ENCODE data around the gene MYO5A. TPM values are rescaled to one million over a fixed set of nuclear protein-coding genes. Genes with fewer than 3 reads are reported as not detected.
A peak's percentile ranks its signal among the peaks of the same experiment; 100 is the strongest.

Gene MYO5A
- total and polyA plus RNA-seq, 10 of the 15 experiments (the other 5 are each of a cell fraction or from before 2014, with no cell fraction given): 4.2 to 42.9 (median 31.1) TPM

DNA sequence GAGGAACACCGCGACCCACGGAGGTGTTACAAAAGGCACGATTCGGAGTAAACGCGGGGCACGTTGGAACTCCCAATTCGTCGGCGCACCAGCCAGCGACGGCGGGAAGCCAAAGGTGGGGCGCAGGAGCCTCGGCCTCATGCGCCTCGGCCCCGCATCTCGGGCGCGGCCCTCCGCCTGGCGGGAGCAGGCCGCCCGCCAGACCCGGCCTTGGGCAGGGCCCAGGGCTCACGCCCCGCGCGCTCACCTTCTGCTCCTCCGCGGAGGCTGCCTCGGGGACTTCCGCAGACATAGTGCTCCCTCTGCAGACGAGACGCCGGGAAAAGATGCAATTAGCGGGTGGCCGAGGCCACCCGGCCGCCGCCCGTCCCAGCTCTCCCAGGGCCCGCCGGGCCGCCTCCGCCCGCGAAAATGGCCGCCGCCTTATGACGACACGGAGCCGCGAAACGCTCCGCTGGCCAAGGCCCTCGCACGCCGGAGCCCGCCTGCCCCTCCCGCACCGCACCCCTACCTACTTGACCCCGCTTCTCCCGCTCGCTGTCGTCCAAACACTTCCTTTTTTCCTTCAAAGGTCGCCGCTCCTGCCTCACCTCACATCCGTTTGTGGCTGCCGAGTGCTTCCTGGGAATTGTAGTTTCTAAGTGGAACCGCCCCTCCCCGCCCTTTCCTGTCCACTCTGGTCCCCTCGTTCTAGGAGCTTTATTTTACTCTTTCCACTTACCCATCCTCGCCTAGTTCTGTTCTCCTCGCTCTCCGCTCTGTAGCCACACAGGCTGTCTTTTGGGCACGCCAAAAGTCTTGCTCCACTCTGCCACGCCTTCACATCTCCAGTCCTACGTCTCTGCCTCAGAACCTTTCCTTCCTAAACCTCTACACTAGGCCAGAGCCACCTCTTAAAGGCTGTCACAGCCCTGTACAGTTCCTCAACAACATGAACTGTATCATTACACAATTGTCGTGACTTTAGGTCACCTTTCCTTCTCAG, 40.2 kb upstream of the MYO5A start, which contains the start of gene ARPP19 (continued):
- TF ChIP-seq, protein P1, sequence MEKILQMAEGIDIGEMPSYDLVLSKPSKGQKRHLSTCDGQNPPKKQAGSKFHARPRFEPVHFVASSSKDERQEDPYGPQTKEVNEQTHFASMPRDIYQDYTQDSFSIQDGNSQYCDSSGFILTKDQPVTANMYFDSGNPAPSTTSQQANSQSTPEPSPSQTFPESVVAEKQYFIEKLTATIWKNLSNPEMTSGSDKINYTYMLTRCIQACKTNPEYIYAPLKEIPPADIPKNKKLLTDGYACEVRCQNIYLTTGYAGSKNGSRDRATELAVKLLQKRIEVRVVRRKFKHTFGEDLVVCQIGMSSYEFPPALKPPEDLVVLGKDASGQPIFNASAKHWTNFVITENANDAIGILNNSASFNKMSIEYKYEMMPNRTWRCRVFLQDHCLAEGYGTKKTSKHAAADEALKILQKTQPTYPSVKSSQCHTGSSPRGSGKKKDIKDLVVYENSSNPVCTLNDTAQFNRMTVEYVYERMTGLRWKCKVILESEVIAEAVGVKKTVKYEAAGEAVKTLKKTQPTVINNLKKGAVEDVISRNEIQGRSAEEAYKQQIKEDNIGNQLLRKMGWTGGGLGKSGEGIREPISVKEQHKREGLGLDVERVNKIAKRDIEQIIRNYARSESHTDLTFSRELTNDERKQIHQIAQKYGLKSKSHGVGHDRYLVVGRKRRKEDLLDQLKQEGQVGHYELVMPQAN (conservative IDR thresholded peaks at IDR 0.05): peak; percentile 85
- TF ChIP-seq, protein P2, sequence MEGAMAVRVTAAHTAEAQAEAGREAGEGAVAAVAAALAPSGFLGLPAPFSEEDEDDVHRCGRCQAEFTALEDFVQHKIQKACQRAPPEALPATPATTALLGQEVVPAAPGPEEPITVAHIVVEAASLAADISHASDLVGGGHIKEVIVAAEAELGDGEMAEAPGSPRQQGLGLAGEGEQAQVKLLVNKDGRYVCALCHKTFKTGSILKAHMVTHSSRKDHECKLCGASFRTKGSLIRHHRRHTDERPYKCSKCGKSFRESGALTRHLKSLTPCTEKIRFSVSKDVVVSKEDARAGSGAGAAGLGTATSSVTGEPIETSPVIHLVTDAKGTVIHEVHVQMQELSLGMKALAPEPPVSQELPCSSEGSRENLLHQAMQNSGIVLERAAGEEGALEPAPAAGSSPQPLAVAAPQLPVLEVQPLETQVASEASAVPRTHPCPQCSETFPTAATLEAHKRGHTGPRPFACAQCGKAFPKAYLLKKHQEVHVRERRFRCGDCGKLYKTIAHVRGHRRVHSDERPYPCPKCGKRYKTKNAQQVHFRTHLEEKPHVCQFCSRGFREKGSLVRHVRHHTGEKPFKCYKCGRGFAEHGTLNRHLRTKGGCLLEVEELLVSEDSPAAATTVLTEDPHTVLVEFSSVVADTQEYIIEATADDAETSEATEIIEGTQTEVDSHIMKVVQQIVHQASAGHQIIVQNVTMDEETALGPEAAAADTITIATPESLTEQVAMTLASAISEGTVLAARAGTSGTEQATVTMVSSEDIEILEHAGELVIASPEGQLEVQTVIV (IDR thresholded peaks at IDR 0.05; ENCODE audit: borderline replicate concordance, partially characterized antibody): no peak
- TF ChIP-seq TCF7 (IDR thresholded peaks at IDR 0.05; ENCODE audit: borderline replicate concordance): peak; percentile 86
- no peak for TF ChIP-seq CBFB (IDR thresholded peaks at IDR 0.05; ENCODE audit: low read depth)
- no peak for TF ChIP-seq EP300 (IDR thresholded peaks at IDR 0.05; ENCODE audit: borderline replicate concordance in 1 of 2, control insufficient read depth in 1 of 2, low read depth in 2 of 2, low read length in 2 of 2)
- TF ChIP-seq NFYB (IDR thresholded peaks at IDR 0.05; ENCODE audit: insufficient read depth, low read depth, low read length): no peak
- TF ChIP-seq STAT1 (conservative IDR thresholded peaks at IDR 0.05): no peak
- peak; percentile 59 for TF ChIP-seq HDAC6 (IDR thresholded peaks at IDR 0.05; ENCODE audit: unreplicated experiment)
- TF ChIP-seq KDM1A (IDR thresholded peaks at IDR 0.05; ENCODE audit: borderline replicate concordance): no peak
- TF ChIP-seq ESRRA (IDR thresholded peaks at IDR 0.05; ENCODE audit: low read length): peak; percentile 38; the same call in 1 of the 2 replicates
- peak; percentile 92 for TF ChIP-seq LARP7 (IDR thresholded peaks at IDR 0.05)
- TF ChIP-seq, protein P3, sequence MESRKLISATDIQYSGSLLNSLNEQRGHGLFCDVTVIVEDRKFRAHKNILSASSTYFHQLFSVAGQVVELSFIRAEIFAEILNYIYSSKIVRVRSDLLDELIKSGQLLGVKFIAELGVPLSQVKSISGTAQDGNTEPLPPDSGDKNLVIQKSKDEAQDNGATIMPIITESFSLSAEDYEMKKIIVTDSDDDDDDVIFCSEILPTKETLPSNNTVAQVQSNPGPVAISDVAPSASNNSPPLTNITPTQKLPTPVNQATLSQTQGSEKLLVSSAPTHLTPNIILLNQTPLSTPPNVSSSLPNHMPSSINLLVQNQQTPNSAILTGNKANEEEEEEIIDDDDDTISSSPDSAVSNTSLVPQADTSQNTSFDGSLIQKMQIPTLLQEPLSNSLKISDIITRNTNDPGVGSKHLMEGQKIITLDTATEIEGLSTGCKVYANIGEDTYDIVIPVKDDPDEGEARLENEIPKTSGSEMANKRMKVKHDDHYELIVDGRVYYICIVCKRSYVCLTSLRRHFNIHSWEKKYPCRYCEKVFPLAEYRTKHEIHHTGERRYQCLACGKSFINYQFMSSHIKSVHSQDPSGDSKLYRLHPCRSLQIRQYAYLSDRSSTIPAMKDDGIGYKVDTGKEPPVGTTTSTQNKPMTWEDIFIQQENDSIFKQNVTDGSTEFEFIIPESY (IDR thresholded peaks at IDR 0.05): no peak
- TF ChIP-seq SPI1 (IDR thresholded peaks at IDR 0.05; ENCODE audit: borderline replicate concordance, insufficient read depth, low read depth, low read length): peak; percentile 84; the same call in 1 of the 2 replicates
- TF ChIP-seq GATAD2B (conservative IDR thresholded peaks at IDR 0.05; ENCODE audit: low read depth): peak; percentile 85
- TF ChIP-seq RUNX3 (IDR thresholded peaks at IDR 0.05; ENCODE audit: low read length): peak; percentile 86
- 0 out of 2 replicates have a peak, but pooled peaks have one; percentile 20 for TF ChIP-seq IRF4 (IDR thresholded peaks at IDR 0.05; ENCODE audit: low read depth, low read length)
- TF ChIP-seq MYB (IDR thresholded peaks at IDR 0.05; ENCODE audit: borderline replicate concordance, low read depth, low read length): 0 out of 2 replicates have a peak, but pooled peaks have one; percentile 4
- peak; percentile 24; the same call in 1 of the 2 replicates for TF ChIP-seq PML (IDR thresholded peaks at IDR 0.05; ENCODE audit: low read length)
- TF ChIP-seq JUND (IDR thresholded peaks at IDR 0.05; ENCODE audit: low read depth, low read length): 0 out of 2 replicates have a peak, but pooled peaks have one; percentile 5
- TF ChIP-seq, protein P4, sequence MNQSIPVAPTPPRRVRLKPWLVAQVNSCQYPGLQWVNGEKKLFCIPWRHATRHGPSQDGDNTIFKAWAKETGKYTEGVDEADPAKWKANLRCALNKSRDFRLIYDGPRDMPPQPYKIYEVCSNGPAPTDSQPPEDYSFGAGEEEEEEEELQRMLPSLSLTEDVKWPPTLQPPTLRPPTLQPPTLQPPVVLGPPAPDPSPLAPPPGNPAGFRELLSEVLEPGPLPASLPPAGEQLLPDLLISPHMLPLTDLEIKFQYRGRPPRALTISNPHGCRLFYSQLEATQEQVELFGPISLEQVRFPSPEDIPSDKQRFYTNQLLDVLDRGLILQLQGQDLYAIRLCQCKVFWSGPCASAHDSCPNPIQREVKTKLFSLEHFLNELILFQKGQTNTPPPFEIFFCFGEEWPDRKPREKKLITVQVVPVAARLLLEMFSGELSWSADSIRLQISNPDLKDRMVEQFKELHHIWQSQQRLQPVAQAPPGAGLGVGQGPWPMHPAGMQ (IDR thresholded peaks at IDR 0.05; ENCODE audit: borderline replicate concordance): no peak
- peak; percentile 68; the same call in 1 of the 2 replicates for TF ChIP-seq TAF1 (IDR thresholded peaks at IDR 0.05; ENCODE audit: borderline replicate concordance, low read depth, low read length)
